Caco-2 (cell line): ENCODE measurements around the gene ZNF410. TPM values are rescaled to one million over a fixed set of nuclear protein-coding genes. Genes with fewer than 3 reads are reported as not detected.

ENCODE experiments used
- BruUV-seq: library from RNA; stranded (reverse); fragments of 400-500 nt; replicated peaks from 2 replicates; lab custom pipeline; 2021; lab: Mats Ljungman, UMichigan
- CTCF ChIA-PET: fragments of 300-600 bp; sonication (Branson Sonifier 250); formaldehyde crosslinking; loops from one replicate; lab custom pipeline; 2022; ENCODE audit warnings: antibody characterized with exemption; lab: Charles Lee
- POLR2A ChIA-PET: fragments of 300-600 bp; sonication (Branson Sonifier 250); formaldehyde crosslinking; loops from one replicate; lab custom pipeline; 2022; ENCODE audit warnings: antibody characterized with exemption; lab: Charles Lee
- DNase-seq, 2 experiments: peaks; one replicate each; pipeline versions ENCODE4 v3.0.0 to v3.0.0-alpha.2; 2020 to 2022
- H3K27me3 ChIP-seq: replicated peaks from 2 replicates; pipeline ENCODE4 v1.6.0; 2011; ENCODE audit warnings: low read length; ENCODE audit not compliant: control insufficient read depth, insufficient read depth
- H3K36me3 ChIP-seq: 2 replicates; pipeline ENCODE4 v1.5.1; 2011; ENCODE audit warnings: low read length; ENCODE audit not compliant: control insufficient read depth, insufficient read depth
- H3K4me1 ChIP-seq: fragments of 250-450 bp; sonication (Bioruptor Pico); 2 replicates; pipeline ENCODE4 v1.5.1; 2020; ENCODE audit warnings: mild to moderate bottlenecking
- H3K4me3 ChIP-seq: 2 replicates; pipeline ENCODE4 v1.5.1; 2011; ENCODE audit warnings: low read depth, mild to moderate bottlenecking, control low read depth, low read length
- H3K9me3 ChIP-seq: fragments of 250-450 bp; sonication (Bioruptor Pico); 2 replicates; pipeline ENCODE4 v1.5.1; 2020; ENCODE audit warnings: mild to moderate bottlenecking, moderate library complexity
- H3K27ac Mint-ChIP-seq: one replicate; pipeline ENCODE4 v1.8.0; 2022; ENCODE audit warnings: mixed read lengths; ENCODE audit not compliant: unreplicated experiment
- H3K27me3 Mint-ChIP-seq: one replicate; pipeline ENCODE4 v1.8.0; 2022; ENCODE audit warnings: mixed read lengths; ENCODE audit not compliant: insufficient read depth, unreplicated experiment
- H3K36me3 Mint-ChIP-seq: one replicate; pipeline ENCODE4 v1.8.0; 2022; ENCODE audit warnings: mild to moderate bottlenecking, mixed read lengths; ENCODE audit not compliant: insufficient read depth, unreplicated experiment
- H3K4me1 Mint-ChIP-seq: one replicate; pipeline ENCODE4 v1.8.0; 2022; ENCODE audit warnings: low read depth, mixed read lengths; ENCODE audit not compliant: unreplicated experiment
- H3K4me3 Mint-ChIP-seq: one replicate; pipeline ENCODE4 v1.8.0; 2022; ENCODE audit warnings: mild to moderate bottlenecking, moderate library complexity, mixed read lengths; ENCODE audit not compliant: unreplicated experiment
- H3K9me3 Mint-ChIP-seq: one replicate; pipeline ENCODE4 v1.8.0; 2022; ENCODE audit warnings: mixed read lengths; ENCODE audit not compliant: unreplicated experiment
- intact Hi-C: fragments of 100-400 bp; cut with micrococcal nuclease; formaldehyde crosslinking; loops from one replicate; pipeline ENCODE4 v1.10.0; 2022; ENCODE audit not compliant: unreplicated experiment
- total RNA-seq: library from RNA; stranded (reverse); gene quantifications from 2 replicates; pipeline ENCODE4 v1.2.3, GENCODE V29; 2022
- TF ChIP-seq, protein P1 (sequence below), 2 experiments: fragments of 200-600 bp in 1 of 2; IDR thresholded peaks; 1 replicate in 1 of 2; 2 replicates in 1 of 2; pipeline versions ENCODE4 v1.5.1 to v1.8.0; 2011 to 2022; ENCODE audit warnings: antibody characterized with exemption in 1 of 2, control low read depth in 1 of 2, inconsistent platforms in 1 of 2, low read depth in 1 of 2, low read length in 1 of 2, mild to moderate bottlenecking in 1 of 2, moderate library complexity in 1 of 2; ENCODE audit not compliant: insufficient read depth in 1 of 2, severe bottlenecking in 1 of 2, unreplicated experiment in 1 of 2

ZNF410 gene
- total RNA-seq, 1 experiment from 2014 or later = 36.8 TPM

DNA sequence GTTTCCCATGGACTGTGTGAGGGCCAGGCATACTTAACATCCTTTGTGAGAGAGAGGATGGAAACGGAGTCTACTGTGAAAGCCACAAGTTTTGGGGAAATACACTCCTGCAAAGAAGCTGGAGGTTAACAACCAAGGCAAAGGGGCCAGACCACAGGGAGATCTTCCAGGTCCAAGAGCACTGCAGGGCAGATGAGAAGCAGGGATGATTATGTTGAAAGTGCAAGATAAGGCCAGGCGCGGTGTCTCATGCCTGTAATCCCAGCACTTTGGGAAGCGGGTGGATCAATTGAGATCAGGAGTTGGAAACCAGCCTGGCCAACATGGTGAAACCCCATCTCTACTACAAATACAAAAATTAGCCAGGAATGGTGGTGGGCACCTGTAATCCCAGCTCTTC lies 78.6 kb downstream of the ZNF410 start:
- Histone ChIP-seq H3K9me3 (no peaks in the 10 kb centered on the region), H3K27me3 (no peaks in the 10 kb centered on the region), H3K4me3 (no peak overlapping the region), H3K4me1 (no peaks in the 10 kb centered on the region), H3K36me3 (no peaks in the 10 kb centered on the region)
- H3K9me3 Mint-ChIP-seq = no peaks in the 10 kb centered on the region
- no peak overlapping the region for H3K4me3 Mint-ChIP-seq
- TF ChIP-seq, protein P1, sequence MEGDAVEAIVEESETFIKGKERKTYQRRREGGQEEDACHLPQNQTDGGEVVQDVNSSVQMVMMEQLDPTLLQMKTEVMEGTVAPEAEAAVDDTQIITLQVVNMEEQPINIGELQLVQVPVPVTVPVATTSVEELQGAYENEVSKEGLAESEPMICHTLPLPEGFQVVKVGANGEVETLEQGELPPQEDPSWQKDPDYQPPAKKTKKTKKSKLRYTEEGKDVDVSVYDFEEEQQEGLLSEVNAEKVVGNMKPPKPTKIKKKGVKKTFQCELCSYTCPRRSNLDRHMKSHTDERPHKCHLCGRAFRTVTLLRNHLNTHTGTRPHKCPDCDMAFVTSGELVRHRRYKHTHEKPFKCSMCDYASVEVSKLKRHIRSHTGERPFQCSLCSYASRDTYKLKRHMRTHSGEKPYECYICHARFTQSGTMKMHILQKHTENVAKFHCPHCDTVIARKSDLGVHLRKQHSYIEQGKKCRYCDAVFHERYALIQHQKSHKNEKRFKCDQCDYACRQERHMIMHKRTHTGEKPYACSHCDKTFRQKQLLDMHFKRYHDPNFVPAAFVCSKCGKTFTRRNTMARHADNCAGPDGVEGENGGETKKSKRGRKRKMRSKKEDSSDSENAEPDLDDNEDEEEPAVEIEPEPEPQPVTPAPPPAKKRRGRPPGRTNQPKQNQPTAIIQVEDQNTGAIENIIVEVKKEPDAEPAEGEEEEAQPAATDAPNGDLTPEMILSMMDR (IDR thresholded peaks at IDR 0.05; ENCODE audit: insufficient read depth in 1 of 2, low read depth in 1 of 2, low read length in 1 of 2, severe bottlenecking in 1 of 2, unreplicated experiment in 1 of 2) = no peak
- peaks cover 7% of the 10 kb centered on the region for H3K36me3 Mint-ChIP-seq
- H3K4me1 Mint-ChIP-seq = no peaks in the 10 kb centered on the region
- DNase-seq = no peak
- no TSS peak for BruUV-seq
- CTCF ChIA-PET = no interaction called here
- no peak overlapping the region for H3K27ac Mint-ChIP-seq
- intact Hi-C loops = no loop called here
- H3K27me3 Mint-ChIP-seq = no peaks in the 10 kb centered on the region
- POLR2A ChIA-PET = no interaction called here

DNA sequence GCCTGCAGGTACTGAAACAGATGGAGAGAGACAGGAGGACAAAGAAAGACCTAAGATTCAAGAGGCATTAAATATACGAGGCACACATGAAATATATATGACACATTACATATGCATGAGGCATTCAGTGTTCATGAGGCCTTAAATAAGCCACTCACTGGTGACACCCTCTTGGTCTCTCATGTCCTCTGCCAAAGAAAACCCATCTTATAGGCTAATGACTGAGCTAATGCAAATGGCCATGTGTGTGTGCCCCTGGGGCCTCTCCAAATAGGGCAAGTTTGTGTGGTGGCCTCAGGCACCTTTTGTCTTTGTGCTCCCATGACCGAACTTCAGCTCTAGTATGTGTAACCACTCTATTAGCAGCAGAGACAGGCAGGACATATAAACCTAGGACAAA lies 82.2 kb downstream of the ZNF410 start:
- H3K36me3 ChIP-seq = no peaks in the 10 kb centered on the region; the same call in 1 of the 2 replicates
- H3K36me3 Mint-ChIP-seq = peaks cover 7% of the 10 kb centered on the region
- H3K27me3 ChIP-seq = no peaks in the 10 kb centered on the region
- no peak overlapping the region for H3K4me3 Mint-ChIP-seq
- DNase-seq = no peak
- no TSS peak for BruUV-seq
- H3K9me3 Mint-ChIP-seq = no peaks in the 10 kb centered on the region
- H3K4me3 ChIP-seq = no peak overlapping the region
- no peaks in the 10 kb centered on the region for H3K9me3 ChIP-seq
- CTCF ChIA-PET = no interaction called here
- TF ChIP-seq, protein P1 (IDR thresholded peaks at IDR 0.05; ENCODE audit: insufficient read depth in 1 of 2, low read depth in 1 of 2, low read length in 1 of 2, severe bottlenecking in 1 of 2, unreplicated experiment in 1 of 2) = no peak
- intact Hi-C loops = no loop called here
- POLR2A ChIA-PET = no interaction called here
- no peaks in the 10 kb centered on the region for H3K4me1 ChIP-seq
- H3K4me1 Mint-ChIP-seq = no peaks in the 10 kb centered on the region
- H3K27me3 Mint-ChIP-seq = no peaks in the 10 kb centered on the region
- no peak overlapping the region for H3K27ac Mint-ChIP-seq

DNA sequence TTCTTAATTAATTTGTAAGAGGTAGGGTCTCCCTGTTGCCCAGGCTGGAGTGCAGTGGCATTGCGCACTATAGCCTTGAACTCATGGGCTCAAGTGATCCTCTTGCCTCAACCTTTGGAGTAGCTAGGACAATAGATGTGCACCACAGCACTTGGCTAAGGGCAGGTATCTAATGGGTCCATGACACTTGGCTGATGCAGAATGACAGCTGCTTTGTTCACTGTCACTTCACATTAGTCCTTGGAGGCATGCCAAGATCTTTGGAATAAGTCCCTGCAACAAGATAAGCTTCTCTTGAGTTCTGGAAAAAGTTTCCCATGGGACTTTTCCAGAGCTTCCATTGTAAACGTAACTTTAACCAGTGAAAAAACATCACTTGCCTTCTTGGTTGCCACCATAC lies 86.8 kb downstream of the ZNF410 start:
- Mint-ChIP-seq H3K4me1 (peaks cover 14% of the 10 kb centered on the region), H3K27ac (no peak overlapping the region), H3K27me3 (no peaks in the 10 kb centered on the region), H3K9me3 (no peaks in the 10 kb centered on the region), H3K4me3 (no peak overlapping the region), H3K36me3 (peaks cover 7% of the 10 kb centered on the region)
- intact Hi-C loops = no loop called here
- Histone ChIP-seq H3K27me3 (no peaks in the 10 kb centered on the region), H3K4me1 (peaks cover 15% of the 10 kb centered on the region), H3K9me3 (no peaks in the 10 kb centered on the region), H3K36me3 (no peaks in the 10 kb centered on the region; the same call in 1 of the 2 replicates), H3K4me3 (no peak overlapping the region)
- CTCF ChIA-PET = no interaction called here
- no TSS peak for BruUV-seq
- POLR2A ChIA-PET = no interaction called here
- DNase-seq = no peak
- TF ChIP-seq, protein P1 (IDR thresholded peaks at IDR 0.05; ENCODE audit: insufficient read depth in 1 of 2, low read depth in 1 of 2, low read length in 1 of 2, severe bottlenecking in 1 of 2, unreplicated experiment in 1 of 2) = no peak
